Measurements from ENCODE around the gene KRTAP4-7. TPM values are rescaled to one million over a fixed set of nuclear protein-coding genes. Genes with fewer than 3 reads are reported as not detected.
"Not testable (repeated sequence)": the region's sequence is repeated elsewhere in the genome, so short reads cannot be mapped to it uniquely, and the experiment has no call there.

Gene KRTAP4-7
- total RNA-seq, 1 experiment from 2014 or later, result not detected

DNA sequence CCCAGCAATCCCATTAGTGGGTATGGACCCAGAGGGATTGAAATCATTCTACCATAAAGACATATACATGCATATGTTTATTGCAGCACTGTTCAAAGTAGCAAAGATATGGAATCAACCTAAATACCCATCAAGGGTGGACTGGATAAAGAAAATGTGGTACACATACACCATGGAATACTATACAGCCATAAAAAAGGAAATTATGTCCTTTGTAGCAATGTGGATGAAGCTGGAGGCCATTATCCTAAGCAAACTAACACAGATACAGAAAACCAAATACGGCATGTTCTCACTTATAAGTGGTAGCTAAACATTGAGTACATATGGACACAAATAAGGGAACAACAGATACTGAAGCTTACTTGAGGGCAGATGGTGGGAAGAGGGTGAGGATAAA lies 26.4 kb upstream of the KRTAP4-7 start:
- intact Hi-C loops (cut with micrococcal nuclease), result no loop called here
- H3K27me3 Mint-ChIP-seq (ENCODE audit: insufficient read depth, unreplicated experiment), result no peaks in the 10 kb centered on the region
- ChIA-PET POLR2A (no interaction called here), CTCF (no interaction called here)
- peaks cover 25% of the 10 kb centered on the region for H3K4me1 Mint-ChIP-seq (ENCODE audit: insufficient read depth, unreplicated experiment)
- no peak overlapping the region for H3K27ac Mint-ChIP-seq (ENCODE audit: low read depth, unreplicated experiment)
- no peaks in the 10 kb centered on the region for H3K9me3 Mint-ChIP-seq (ENCODE audit: unreplicated experiment)
- BruUV-seq (replicated peaks), result no TSS peak
- no peaks in the 10 kb centered on the region for H3K36me3 Mint-ChIP-seq (ENCODE audit: insufficient read depth, unreplicated experiment)
- DNase-seq (ENCODE audit: unreplicated experiment), result no peak
- TF ChIP-seq CTCF (IDR thresholded peaks at IDR 0.05; ENCODE audit: unreplicated experiment), result no peak
- no peak overlapping the region for H3K4me3 Mint-ChIP-seq (ENCODE audit: unreplicated experiment)

- no peak for TF ChIP-seq CTCF (IDR thresholded peaks at IDR 0.05; ENCODE audit: unreplicated experiment)
- intact Hi-C loops (cut with micrococcal nuclease), result no loop called here
- POLR2A ChIA-PET, result interaction anchor here (0.7 kb wide), 2 partner anchors 207 to 484 kb away, joined by 3 to 4 read pairs; no protein-coding TSS in a partner anchor
- DNase-seq (ENCODE audit: unreplicated experiment), result no peak
- Mint-ChIP-seq H3K9me3 (ENCODE audit: unreplicated experiment) (no peaks in the 10 kb centered on the region), H3K4me3 (ENCODE audit: unreplicated experiment) (no peak overlapping the region), H3K36me3 (ENCODE audit: insufficient read depth, unreplicated experiment) (no peaks in the 10 kb centered on the region), H3K27ac (ENCODE audit: low read depth, unreplicated experiment) (peak overlapping the region; percentile 21), H3K27me3 (ENCODE audit: insufficient read depth, unreplicated experiment) (no peaks in the 10 kb centered on the region), H3K4me1 (ENCODE audit: insufficient read depth, unreplicated experiment) (peaks cover 25% of the 10 kb centered on the region)
- CTCF ChIA-PET, result interaction anchor here (0.6 to 0.8 kb wide), 3 partner anchors 149 to 568 kb away, joined by 3 read pairs; no protein-coding TSS in a partner anchor
- no TSS peak for BruUV-seq (replicated peaks)
Observed at GRCh38 chr17:41058741-41059140, 25.2 kb upstream of the KRTAP4-7 start.

DNA sequence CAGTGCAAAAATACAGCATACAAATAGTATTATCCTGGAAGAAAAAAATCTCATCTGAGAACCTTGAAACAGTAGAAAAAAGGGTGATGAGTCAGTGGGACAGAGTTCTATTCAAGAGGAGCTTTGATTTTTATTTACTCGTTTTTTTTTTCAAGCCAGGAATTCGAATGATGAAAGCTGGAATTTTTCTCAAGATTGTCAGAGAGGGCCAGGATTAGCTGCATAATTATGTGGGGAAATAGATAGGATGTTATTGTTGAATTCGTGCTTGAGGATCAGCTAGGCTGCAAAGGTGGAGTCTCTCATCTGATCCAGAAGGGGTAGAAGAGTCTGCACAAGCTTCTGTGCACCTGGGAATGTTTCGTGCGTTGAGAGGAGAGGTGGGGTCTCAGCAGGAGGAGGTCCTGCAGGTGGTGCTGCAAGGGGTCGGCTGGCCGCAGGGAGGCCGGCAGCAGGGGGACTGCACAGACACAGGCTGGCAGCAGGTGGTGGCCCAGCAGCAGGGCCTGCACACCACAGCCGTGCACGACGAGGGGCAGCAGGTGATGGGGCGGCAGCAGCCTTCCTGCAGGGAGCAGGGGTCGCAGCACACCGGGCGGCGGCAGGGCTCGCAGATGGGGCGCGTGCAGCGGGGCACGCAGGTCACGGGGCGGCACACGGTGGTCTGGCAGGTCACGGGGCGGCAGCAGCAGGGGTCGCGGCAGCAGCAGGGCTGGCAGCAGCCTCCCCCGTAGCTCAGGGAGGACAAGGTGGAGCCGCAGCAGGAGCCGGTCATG lies 24.5 kb upstream of the KRTAP4-7 start:
- POLR2A ChIA-PET, result interaction anchor here (0.7 to 1.5 kb wide), 3 partner anchors 15 to 484 kb away, joined by 3 to 4 read pairs (median 3); no protein-coding TSS in a partner anchor
- intact Hi-C loops (cut with micrococcal nuclease), result loop anchor here (10.0 kb wide), 1 partner anchor 145 kb away; no protein-coding TSS in a partner anchor
- H3K27ac Mint-ChIP-seq (ENCODE audit: low read depth, unreplicated experiment), result peak overlapping the region; percentile 21
- H3K27me3 Mint-ChIP-seq (ENCODE audit: insufficient read depth, unreplicated experiment); H3K9me3 Mint-ChIP-seq (ENCODE audit: unreplicated experiment); H3K4me3 Mint-ChIP-seq (ENCODE audit: unreplicated experiment); H3K36me3 Mint-ChIP-seq (ENCODE audit: insufficient read depth, unreplicated experiment); BruUV-seq (replicated peaks): not testable (repeated sequence)
- peak; percentile 51 for DNase-seq (ENCODE audit: unreplicated experiment)
- H3K4me1 Mint-ChIP-seq (ENCODE audit: insufficient read depth, unreplicated experiment), result peaks cover 25% of the 10 kb centered on the region
- CTCF ChIA-PET, result interaction anchor here (0.6 to 0.8 kb wide), 3 partner anchors 150 to 569 kb away, joined by 3 read pairs; no protein-coding TSS in a partner anchor

DNA sequence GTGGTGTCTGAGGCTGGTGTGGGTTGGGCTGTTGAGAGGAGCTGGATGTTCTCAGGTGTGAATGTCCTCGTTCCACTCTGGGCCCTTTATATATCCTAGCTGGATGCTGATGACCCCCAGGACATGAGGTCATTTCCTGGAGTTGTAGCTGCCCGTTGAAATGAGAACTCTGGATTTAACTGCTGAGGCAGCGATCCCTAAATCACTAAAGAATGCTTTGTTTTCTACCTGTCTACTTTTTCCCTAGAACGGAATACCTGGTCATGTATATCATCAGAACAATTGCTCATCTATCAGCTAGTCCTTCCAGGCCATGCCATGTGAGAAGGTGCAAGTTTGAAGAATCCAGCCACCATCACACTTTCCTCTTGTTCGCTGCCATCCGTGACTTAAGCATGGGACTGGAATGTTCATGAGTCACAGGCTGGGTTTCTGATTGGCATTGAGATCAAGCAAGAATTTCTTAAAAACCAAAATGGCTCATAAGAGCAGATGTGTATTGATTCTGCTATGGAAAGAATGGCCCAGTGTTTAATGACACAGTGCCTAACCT lies 23.8 kb upstream of the KRTAP4-7 start, which contains the start of gene KRTAP2-3:
KRTAP2-3 (minus strand) TSS at position 63 of the 553 bp plus-strand sequence. CDS start 64 bp downstream, outside the sequence.
- Mint-ChIP-seq H3K4me1 (ENCODE audit: insufficient read depth, unreplicated experiment) (peaks cover 25% of the 10 kb centered on the region), H3K27me3 (ENCODE audit: insufficient read depth, unreplicated experiment) (no peaks in the 10 kb centered on the region)

More for the DNA sequence above, 23.8 kb upstream of the KRTAP4-7 start, which contains the start of gene KRTAP2-3:
- no peaks in the 10 kb centered on the region for H3K9me3 Mint-ChIP-seq (ENCODE audit: unreplicated experiment)
- intact Hi-C loops (cut with micrococcal nuclease), result loop anchor here (10.0 kb wide), 1 partner anchor 145 kb away; no protein-coding TSS in a partner anchor
- POLR2A ChIA-PET, result interaction anchor here (1.5 kb wide), 1 partner anchor 14 kb away, joined by 3 read pairs; no protein-coding TSS in a partner anchor
- H3K4me3 Mint-ChIP-seq (ENCODE audit: unreplicated experiment), result no peak within 1 kb of the TSS
- peak within 1 kb of the TSS; percentile 32 for H3K27ac Mint-ChIP-seq (ENCODE audit: low read depth, unreplicated experiment)
- no peak for TF ChIP-seq CTCF (IDR thresholded peaks at IDR 0.05; ENCODE audit: unreplicated experiment)
- no TSS peak for BruUV-seq (replicated peaks)
- DNase-seq (ENCODE audit: unreplicated experiment), result peak; percentile 62
- CTCF ChIA-PET, result interaction anchor here (0.6 kb wide), 1 partner anchor 261 kb away, joined by 3 read pairs; no protein-coding TSS in a partner anchor
- H3K36me3 Mint-ChIP-seq (ENCODE audit: insufficient read depth, unreplicated experiment), result no peaks in the 10 kb centered on the region
